ENCODE data around the gene SYNGR3.

GRCh38 chr16:2040787-2041522 is 51.2 kb downstream of the SYNGR3 start:
- TF ChIP-seq CTCF (conservative IDR thresholded peaks at IDR 0.05) (no peak), EZH2 (IDR thresholded peaks at IDR 0.05; ENCODE audit: low read depth) (no peak)

Data from PC-9 (cell line).